IPS-15b (cell line): ENCODE results near the gene FAM107B.

Experiments used
- H3K27me3 ChIP-seq: one replicate; pipeline ENCODE4 v1.6.1; 2013; ENCODE audit warnings: low read length; ENCODE audit not compliant: control insufficient read depth, insufficient read depth
- H3K36me3 ChIP-seq: one replicate; pipeline ENCODE4 v1.6.1; 2013; ENCODE audit warnings: low read length; ENCODE audit not compliant: control insufficient read depth, insufficient read depth
- H3K4me1 ChIP-seq: one replicate; pipeline ENCODE4 v1.6.1; 2013; ENCODE audit warnings: mild to moderate bottlenecking, low read length; ENCODE audit not compliant: control insufficient read depth, insufficient read depth
- H3K4me3 ChIP-seq: one replicate; pipeline ENCODE4 v1.5.1; 2013; ENCODE audit warnings: low read depth, low read length
- H3K9ac ChIP-seq: one replicate; pipeline ENCODE4 v1.6.1; 2013; ENCODE audit warnings: low read depth, mild to moderate bottlenecking, low read length
- H3K9me3 ChIP-seq: one replicate; pipeline ENCODE4 v1.6.1; 2013; ENCODE audit warnings: mild to moderate bottlenecking, low read length; ENCODE audit not compliant: control insufficient read depth, insufficient read depth

FAM107B gene

DNA sequence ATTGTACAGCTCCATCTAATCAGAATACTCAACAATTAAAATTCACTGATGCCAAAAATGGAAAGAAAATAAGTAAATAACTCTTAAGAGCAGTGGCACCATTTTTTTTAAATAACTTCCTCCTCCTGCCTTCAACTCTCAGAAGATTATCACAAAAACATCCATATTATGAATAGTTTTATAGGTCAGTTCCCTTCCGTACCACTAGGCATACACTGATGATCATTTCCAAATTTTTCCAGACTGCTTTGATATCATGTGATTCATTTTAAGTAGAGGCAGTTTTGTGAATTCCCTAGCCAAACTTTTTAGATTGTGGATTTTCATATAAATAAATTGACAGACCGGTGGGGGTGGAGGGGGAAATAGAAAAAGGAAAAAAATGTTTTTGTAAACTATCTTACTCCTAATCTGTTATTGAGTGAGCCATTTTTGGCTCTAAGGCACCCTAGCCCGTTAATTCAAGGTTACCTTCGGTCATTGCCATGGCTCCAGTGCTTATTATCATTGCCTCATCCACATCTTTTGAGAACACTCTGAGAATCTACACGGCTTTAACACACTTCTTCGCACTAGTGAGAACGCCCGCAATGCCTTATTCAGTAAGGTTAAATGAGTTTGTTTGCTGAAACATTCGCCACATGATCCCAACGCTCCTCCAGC, 1.0 kb downstream of the FAM107B start:
- no peak overlapping the region for H3K4me3 ChIP-seq
- no peaks in the 10 kb centered on the region for H3K27me3 ChIP-seq
- no peak overlapping the region for H3K9ac ChIP-seq
- no peaks in the 10 kb centered on the region for H3K9me3 ChIP-seq
- no peaks in the 10 kb centered on the region for H3K36me3 ChIP-seq
- no peaks in the 10 kb centered on the region for H3K4me1 ChIP-seq

DNA sequence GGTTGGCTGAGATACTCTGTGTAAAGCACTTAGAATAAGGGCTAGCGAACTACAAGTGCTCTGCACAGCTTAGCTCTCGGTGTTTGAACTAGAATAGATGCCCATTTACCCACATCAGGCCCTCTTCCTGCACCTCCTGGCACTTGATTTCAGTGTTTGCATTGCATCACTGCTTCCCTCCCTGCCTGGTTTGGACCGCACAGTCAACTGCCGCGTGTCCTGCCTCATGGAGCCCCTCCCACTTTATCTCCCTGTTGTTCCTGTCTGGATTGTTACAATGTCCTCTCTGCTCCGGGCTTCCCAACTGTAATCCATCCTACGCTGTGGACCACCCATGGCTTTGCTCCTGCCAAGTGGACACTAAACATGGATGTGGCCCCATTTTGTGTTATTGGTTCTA, 2.3 kb downstream of the FAM107B start:
- H3K9ac ChIP-seq: no peak overlapping the region
- H3K4me3 ChIP-seq: no peak overlapping the region
- no peaks in the 10 kb centered on the region for H3K9me3 ChIP-seq
- H3K4me1 ChIP-seq: no peaks in the 10 kb centered on the region
- H3K36me3 ChIP-seq: no peaks in the 10 kb centered on the region
- no peaks in the 10 kb centered on the region for H3K27me3 ChIP-seq

DNA sequence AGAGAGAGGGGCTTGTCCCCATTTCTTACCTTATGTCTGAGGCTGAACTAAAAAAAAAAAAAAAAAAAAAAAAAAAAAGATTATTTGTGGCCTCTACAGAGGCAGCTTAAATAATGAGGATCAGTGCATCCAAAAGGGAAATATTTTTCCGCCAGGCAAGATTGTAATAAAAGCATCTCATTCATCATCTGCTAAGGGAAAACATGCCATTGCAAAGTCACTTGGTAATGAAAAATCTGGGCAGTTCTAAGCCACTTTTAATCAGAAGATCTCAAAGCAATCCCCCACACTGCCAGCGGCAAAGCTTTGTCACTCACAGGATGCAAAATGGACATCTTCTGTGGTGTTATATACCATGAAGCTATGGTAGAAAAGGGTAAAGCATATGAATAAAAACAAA, 3.8 kb downstream of the FAM107B start:
- Histone ChIP-seq H3K4me3 (no peak overlapping the region), H3K9ac (no peak overlapping the region), H3K4me1 (no peaks in the 10 kb centered on the region), H3K9me3 (no peaks in the 10 kb centered on the region), H3K36me3 (no peaks in the 10 kb centered on the region), H3K27me3 (no peaks in the 10 kb centered on the region)

DNA sequence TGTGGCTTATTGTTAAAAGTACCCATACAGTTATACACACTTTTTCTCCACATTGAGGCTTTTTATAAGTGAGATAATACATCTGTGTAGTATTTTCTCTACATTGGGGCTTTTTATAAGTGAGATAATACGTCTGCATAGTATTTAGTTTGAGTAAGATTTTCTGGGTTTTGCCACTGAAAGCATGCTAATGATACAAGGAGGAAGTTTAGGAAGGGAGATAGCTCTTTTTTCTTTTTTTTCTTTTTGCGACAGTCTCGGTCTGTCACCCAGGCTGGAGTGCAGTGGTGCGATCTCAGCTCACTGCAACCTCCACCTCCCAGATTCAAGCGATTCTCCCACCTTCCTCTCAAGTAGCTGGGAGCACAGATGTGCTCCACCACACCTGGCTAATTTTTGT, 13.3 kb downstream of the FAM107B start:
- Histone ChIP-seq H3K9me3 (no peaks in the 10 kb centered on the region), H3K4me3 (no peak overlapping the region), H3K4me1 (no peaks in the 10 kb centered on the region), H3K27me3 (no peaks in the 10 kb centered on the region), H3K9ac (no peak overlapping the region), H3K36me3 (no peaks in the 10 kb centered on the region)

DNA sequence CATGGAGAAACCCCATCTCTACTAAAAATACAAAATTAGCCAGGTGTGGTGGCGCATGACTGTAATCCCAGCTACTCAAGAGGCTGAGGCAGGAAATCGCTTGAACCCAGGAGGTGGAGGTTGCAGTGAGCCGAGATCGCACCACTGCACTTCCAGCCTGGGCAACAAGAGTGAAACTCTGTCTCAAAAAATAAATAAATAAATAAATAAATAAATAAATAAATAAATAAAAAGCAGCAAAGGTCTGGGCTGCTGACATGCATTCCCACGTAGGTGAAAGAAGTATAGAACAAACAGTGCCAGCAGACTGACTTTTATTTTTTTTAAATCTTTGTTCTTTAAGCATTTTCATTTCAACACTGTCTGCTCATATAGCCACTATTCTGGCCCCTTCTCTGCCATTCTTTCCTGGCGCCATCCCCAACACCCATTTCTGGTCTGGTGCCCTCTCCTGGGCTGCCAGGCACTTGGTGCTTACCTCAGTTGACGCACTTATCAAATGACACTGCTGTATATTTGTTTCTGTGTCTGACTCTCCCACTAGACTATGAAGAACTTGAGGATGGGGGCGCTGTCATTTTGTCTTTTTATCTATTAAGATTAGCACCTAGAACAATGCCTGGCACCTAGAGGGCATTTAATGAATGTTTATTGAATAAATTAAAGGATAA, 15.6 kb downstream of the FAM107B start:
- H3K36me3 ChIP-seq: no peaks in the 10 kb centered on the region
- no peaks in the 10 kb centered on the region for H3K9me3 ChIP-seq
- no peak overlapping the region for H3K9ac ChIP-seq
- H3K4me1 ChIP-seq: no peaks in the 10 kb centered on the region
- H3K4me3 ChIP-seq: no peak overlapping the region
- no peaks in the 10 kb centered on the region for H3K27me3 ChIP-seq

DNA sequence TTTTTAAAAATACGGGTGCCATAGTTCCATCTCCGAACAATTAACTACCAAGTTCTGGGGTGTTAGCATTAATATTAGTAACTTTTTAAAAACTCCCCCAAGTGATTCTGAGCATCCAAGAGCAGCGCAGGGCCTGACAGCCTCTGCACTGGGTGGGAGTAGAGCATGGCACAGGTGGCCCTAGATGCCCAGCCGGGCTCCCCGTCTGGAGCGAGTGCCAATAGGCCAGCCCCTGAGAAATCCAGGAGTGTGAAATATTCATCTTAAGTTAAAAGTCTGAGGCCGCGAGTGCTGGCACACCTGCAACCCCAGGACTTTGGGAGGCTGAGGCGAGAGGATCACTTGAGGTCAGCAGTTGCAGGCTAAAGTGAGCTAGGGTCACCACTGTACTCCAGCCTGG, 16.2 kb downstream of the FAM107B start:
- H3K9me3 ChIP-seq: no peaks in the 10 kb centered on the region
- H3K27me3 ChIP-seq: no peaks in the 10 kb centered on the region
- H3K36me3 ChIP-seq: no peaks in the 10 kb centered on the region
- H3K9ac ChIP-seq: no peak overlapping the region
- no peak overlapping the region for H3K4me3 ChIP-seq
- H3K4me1 ChIP-seq: no peaks in the 10 kb centered on the region

DNA sequence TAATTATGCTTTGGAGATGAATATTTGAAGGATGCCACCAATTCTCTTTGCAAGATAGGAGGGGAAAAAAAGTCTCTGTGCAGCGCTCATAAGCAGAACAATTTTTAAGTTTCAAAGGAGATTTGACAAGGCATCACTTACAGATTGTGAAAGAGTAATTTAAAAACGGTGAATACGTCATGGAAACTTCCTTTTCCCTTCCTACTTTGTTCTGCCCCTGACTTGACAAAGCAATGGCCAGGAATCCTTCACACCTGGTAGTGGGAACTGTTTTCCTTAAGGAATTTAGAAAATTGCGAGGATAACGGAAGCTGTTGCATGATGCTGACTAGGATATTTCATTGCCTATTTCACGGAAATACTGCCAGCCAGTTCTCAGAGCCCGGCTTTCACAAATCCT, 16.7 kb downstream of the FAM107B start:
- Histone ChIP-seq H3K9ac (no peak overlapping the region), H3K4me3 (no peak overlapping the region), H3K36me3 (no peaks in the 10 kb centered on the region), H3K9me3 (no peaks in the 10 kb centered on the region), H3K27me3 (no peaks in the 10 kb centered on the region), H3K4me1 (no peaks in the 10 kb centered on the region)

DNA sequence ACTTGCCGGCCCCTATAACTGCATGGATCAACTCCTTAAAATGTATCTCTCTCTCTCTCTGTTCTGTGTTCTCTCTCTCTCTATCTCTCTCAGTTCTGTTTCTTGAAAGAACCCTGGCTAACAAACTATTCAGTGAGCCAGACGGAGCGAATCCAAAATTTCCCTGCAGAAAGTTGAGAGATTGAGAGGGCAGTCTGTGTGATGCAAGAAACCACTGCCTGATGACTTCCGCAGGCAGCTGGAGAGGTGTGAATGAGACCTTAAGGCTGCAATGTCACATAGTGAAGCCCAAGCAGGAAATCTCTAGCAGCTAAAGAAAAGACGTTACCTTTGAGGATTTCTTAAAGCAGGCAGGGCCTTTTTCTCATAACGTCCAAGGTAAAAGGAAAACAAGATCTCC, 17.3 kb downstream of the FAM107B start:
- no peaks in the 10 kb centered on the region for H3K4me1 ChIP-seq
- H3K27me3 ChIP-seq: no peaks in the 10 kb centered on the region
- H3K9me3 ChIP-seq: no peaks in the 10 kb centered on the region
- no peak overlapping the region for H3K4me3 ChIP-seq
- H3K9ac ChIP-seq: no peak overlapping the region
- no peaks in the 10 kb centered on the region for H3K36me3 ChIP-seq

DNA sequence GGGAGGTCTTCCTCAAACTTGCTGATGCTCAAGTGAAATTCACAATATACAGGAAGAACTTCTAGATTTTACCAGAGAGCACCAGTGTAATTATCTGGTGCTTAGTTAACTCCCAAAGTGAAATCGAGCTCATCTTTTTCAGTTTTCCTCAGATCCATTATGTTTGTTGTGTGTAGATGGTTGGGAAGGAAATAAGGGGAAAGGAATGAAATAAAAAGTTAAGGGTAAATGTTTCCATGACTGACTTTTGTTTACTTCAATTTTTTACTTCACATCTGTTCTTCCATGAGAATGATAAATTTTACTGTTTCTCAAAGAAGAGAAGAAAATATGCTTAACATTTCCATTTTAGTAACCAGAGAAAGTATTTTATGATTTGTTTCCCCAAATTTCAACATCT, 21.3 kb downstream of the FAM107B start:
- Histone ChIP-seq H3K4me3 (no peak overlapping the region), H3K9ac (no peak overlapping the region), H3K4me1 (no peaks in the 10 kb centered on the region), H3K36me3 (no peaks in the 10 kb centered on the region), H3K9me3 (no peaks in the 10 kb centered on the region), H3K27me3 (no peaks in the 10 kb centered on the region)

DNA sequence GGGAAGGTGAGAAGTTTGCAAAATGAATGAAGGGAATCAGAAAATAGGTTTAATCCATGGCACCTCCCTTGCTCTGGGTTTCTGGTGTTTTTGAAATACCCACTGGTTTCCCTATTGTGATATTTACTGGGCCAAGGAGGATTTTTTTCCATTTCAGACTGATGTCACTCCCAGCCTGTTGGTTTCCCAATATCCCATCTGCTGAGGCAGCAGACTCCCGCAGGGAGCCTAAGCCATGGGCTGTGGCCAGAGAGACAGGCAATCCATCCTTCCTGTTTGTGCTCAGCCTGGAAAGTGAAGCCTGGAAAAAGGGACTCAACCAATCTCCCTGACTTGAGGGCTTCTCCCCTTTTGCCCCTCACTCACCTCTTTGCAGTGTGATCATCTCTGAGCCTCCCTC, 22.8 kb downstream of the FAM107B start:
- Histone ChIP-seq H3K4me3 (no peak overlapping the region), H3K27me3 (no peaks in the 10 kb centered on the region), H3K9me3 (no peaks in the 10 kb centered on the region), H3K36me3 (no peaks in the 10 kb centered on the region), H3K4me1 (no peaks in the 10 kb centered on the region), H3K9ac (no peak overlapping the region)

DNA sequence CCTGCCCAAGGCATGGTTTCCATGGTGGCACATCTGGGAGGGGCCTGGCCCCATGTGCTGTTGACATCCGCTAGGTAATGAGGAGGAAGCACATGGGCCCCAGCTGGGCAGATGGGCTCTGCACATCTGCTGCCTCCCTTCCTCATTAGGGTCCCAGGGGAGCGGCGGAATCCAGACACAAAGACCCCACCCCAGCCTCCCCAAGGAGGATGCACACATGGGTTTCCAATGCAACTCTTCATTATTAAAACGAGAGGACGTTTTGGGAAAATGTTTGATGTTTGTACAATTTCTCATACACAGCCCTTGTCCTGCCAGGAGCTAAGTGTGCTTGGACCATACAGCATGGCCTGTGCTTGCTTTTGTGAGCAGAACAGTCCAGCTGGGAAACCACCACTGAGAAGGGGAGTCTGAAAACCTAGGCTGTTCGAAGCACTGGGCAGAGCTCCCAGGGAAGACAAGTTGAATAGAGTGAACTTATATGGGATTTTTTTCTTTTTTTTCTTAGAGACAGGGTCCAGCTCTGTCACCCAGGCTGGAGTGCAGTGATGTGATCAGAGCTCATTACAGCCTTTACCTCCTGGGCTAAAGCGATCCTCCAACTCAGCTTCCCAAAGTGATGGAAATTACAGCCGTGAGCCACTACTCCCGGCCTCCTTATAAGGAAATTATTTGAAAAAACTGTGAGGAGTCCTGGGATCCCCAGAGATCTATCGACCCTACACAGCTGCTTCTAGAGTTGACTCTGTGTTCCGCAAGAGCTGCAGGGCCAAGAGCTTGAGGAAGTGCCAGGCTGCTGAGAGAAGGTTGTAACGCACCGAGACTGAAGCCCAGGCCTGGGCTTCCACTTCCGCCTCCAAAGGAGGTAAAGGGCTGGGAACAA, 23.4 kb downstream of the FAM107B start:
- no peaks in the 10 kb centered on the region for H3K36me3 ChIP-seq
- no peak overlapping the region for H3K9ac ChIP-seq
- no peaks in the 10 kb centered on the region for H3K4me1 ChIP-seq
- no peaks in the 10 kb centered on the region for H3K9me3 ChIP-seq
- no peak overlapping the region for H3K4me3 ChIP-seq
- H3K27me3 ChIP-seq: no peaks in the 10 kb centered on the region
